ENCODE data around the gene GIPC2.
A peak's percentile ranks its signal among the peaks of the same experiment; 100 is the strongest.
"Not testable (repeated sequence)": the region's sequence is repeated elsewhere in the genome, so short reads cannot be mapped to it uniquely, and the experiment has no call there.

Gene GIPC2

GRCh38 chr1:78036450-78036849 lies 9.3 kb upstream of the GIPC2 start:
- no peak for DNase-seq (ENCODE audit: low read depth, low spot score)

- DNase-seq (ENCODE audit: low read depth, low spot score), result no peak
Observed at GRCh38 chr1:78038071-78038470, 7.7 kb upstream of the GIPC2 start.

GRCh38 chr1:78038491-78038939 lies 7.3 kb upstream of the GIPC2 start:
- DNase-seq (ENCODE audit: low read depth, low spot score), result no peak

GRCh38 chr1:78040484-78041089 lies 5.2 kb upstream of the GIPC2 start:
- DNase-seq (ENCODE audit: low read depth, low spot score), result no peak

- no peak for DNase-seq (ENCODE audit: low read depth, low spot score)
Observed at GRCh38 chr1:78043436-78043835, 2.3 kb upstream of the GIPC2 start.

- no peak for DNase-seq (ENCODE audit: low read depth, low spot score)
Observed at GRCh38 chr1:78044796-78045562, 787 bp upstream of the GIPC2 start.

GRCh38 chr1:78045563-78045925 lies 222 bp upstream of the GIPC2 start:
- DNase-seq (ENCODE audit: low read depth, low spot score), result no peak

- DNase-seq (ENCODE audit: low read depth, low spot score), result no peak
Observed at GRCh38 chr1:78047106-78047505, 1.3 kb downstream of the GIPC2 start.

- DNase-seq (ENCODE audit: low read depth, low spot score), result no peak
Observed at GRCh38 chr1:78047631-78048030, 1.9 kb downstream of the GIPC2 start.

- no peak for DNase-seq (ENCODE audit: low read depth, low spot score)
Observed at GRCh38 chr1:78048446-78048845, 2.7 kb downstream of the GIPC2 start.

GRCh38 chr1:78049396-78049795 lies 3.6 kb downstream of the GIPC2 start:
- DNase-seq (ENCODE audit: low read depth, low spot score), result no peak

- no peak for DNase-seq (ENCODE audit: low read depth, low spot score)
Observed at GRCh38 chr1:78051005-78051404, 5.2 kb downstream of the GIPC2 start.

GRCh38 chr1:78052685-78053405 lies 7.1 kb downstream of the GIPC2 start:
- no peak for DNase-seq (ENCODE audit: low read depth, low spot score)

- DNase-seq (ENCODE audit: low read depth, low spot score), result no peak
Observed at GRCh38 chr1:78053498-78053897, 7.7 kb downstream of the GIPC2 start.

- no peak for DNase-seq (ENCODE audit: low read depth, low spot score)
Observed at GRCh38 chr1:78054559-78054958, 8.8 kb downstream of the GIPC2 start.

GRCh38 chr1:78054972-78055371 lies 9.2 kb downstream of the GIPC2 start:
- no peak for DNase-seq (ENCODE audit: low read depth, low spot score)

GRCh38 chr1:78055565-78056132 lies 9.9 kb downstream of the GIPC2 start:
- no peak for DNase-seq (ENCODE audit: low read depth, low spot score)

- no peak for DNase-seq (ENCODE audit: low read depth, low spot score)
Observed at GRCh38 chr1:78058670-78059069, 12.9 kb downstream of the GIPC2 start.

GRCh38 chr1:78060857-78061563 lies 15.2 kb downstream of the GIPC2 start:
- DNase-seq (ENCODE audit: low read depth, low spot score), result no peak

- peak; percentile 83 for DNase-seq (ENCODE audit: low read depth, low spot score)
Observed at GRCh38 chr1:78061825-78062523, 16.2 kb downstream of the GIPC2 start.

GRCh38 chr1:78064886-78065285 lies 19.1 kb downstream of the GIPC2 start:
- not testable (repeated sequence) for DNase-seq (ENCODE audit: low read depth, low spot score)

Measured in smooth muscle cell of the brain vasculature (primary cell).